ENCODE results near the gene ZNF606. TPM values are rescaled to one million over a fixed set of nuclear protein-coding genes. Genes with fewer than 3 reads are reported as not detected.

ZNF606 gene
- total and polyA plus RNA-seq, 8 donors = 1.2 to 35.2 (median 6.6) TPM

GRCh38 chr19:58024661-58025060, 22.0 kb upstream of the ZNF606 start:
- Histone ChIP-seq H3K27me3 (no peaks in the 10 kb centered on the region), H3K4me1 (no peaks in the 10 kb centered on the region), H3K27ac (no peak overlapping the region), H3K36me3 (no peaks in the 10 kb centered on the region), H3K9me3 (peaks cover 0 to 84% (median 56%) of the 10 kb centered on the region in 4 donors), H3K4me3 (no peak overlapping the region)
- TF ChIP-seq POLR2AphosphoS5 (IDR thresholded peaks at IDR 0.05) (no peak), EP300 (IDR thresholded peaks at IDR 0.05) (no peak), POLR2A (IDR thresholded peaks at IDR 0.05) (no peak)
- TF ChIP-seq, protein P1, sequence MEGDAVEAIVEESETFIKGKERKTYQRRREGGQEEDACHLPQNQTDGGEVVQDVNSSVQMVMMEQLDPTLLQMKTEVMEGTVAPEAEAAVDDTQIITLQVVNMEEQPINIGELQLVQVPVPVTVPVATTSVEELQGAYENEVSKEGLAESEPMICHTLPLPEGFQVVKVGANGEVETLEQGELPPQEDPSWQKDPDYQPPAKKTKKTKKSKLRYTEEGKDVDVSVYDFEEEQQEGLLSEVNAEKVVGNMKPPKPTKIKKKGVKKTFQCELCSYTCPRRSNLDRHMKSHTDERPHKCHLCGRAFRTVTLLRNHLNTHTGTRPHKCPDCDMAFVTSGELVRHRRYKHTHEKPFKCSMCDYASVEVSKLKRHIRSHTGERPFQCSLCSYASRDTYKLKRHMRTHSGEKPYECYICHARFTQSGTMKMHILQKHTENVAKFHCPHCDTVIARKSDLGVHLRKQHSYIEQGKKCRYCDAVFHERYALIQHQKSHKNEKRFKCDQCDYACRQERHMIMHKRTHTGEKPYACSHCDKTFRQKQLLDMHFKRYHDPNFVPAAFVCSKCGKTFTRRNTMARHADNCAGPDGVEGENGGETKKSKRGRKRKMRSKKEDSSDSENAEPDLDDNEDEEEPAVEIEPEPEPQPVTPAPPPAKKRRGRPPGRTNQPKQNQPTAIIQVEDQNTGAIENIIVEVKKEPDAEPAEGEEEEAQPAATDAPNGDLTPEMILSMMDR (IDR thresholded peaks at IDR 0.05) = no peak
- no peak for DNase-seq
- intact Hi-C loops (cut with DNase I; ENCODE audit: low total_unique reads) = no loop called here
- WGBS, 5 donors = 88 to 95% (median 91%) methylated on average over 10 to 12 of the region's 12 CpGs

DNA sequence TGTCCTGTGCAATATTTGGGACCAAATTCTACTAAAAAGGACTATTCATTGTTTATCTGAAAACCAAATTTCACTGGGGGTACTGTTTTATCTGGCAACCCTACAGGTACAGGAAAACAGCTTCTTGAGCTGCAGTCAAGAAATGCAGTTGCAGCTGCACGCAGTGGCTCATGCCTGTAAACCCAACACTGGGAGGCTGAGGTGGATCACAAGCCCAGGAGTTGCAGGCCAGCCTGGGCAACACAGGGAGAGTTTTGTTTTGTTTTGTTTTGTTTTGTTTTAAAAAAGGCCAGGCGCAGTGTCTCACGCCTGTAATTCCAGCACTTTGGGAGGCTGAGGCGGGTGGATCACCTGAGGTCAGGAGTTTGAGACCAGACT, 19.7 kb upstream of the ZNF606 start:
- intact Hi-C loops (cut with DNase I; ENCODE audit: low total_unique reads) = no loop called here
- H3K27ac ChIP-seq = no peak overlapping the region
- H3K4me3 ChIP-seq = no peak overlapping the region
- no peaks in the 10 kb centered on the region for H3K36me3 ChIP-seq
- no peaks in the 10 kb centered on the region for H3K4me1 ChIP-seq
- H3K9me3 ChIP-seq = peaks cover 0 to 80% (median 51%) of the 10 kb centered on the region in 4 donors
- no peak for DNase-seq
- 67 to 84% (median 77%) methylated on average over 4 of the region's 4 CpGs for WGBS, 5 donors
- H3K27me3 ChIP-seq = no peaks in the 10 kb centered on the region
- TF ChIP-seq, protein P1 (IDR thresholded peaks at IDR 0.05) = peak in 1 of 7 experiments; percentile 6
- no peak for TF ChIP-seq POLR2A (IDR thresholded peaks at IDR 0.05)
- TF ChIP-seq POLR2AphosphoS5 (IDR thresholded peaks at IDR 0.05) = no peak

GRCh38 chr19:58021541-58022282, 19.1 kb upstream of the ZNF606 start:
- WGBS, 5 donors = 54 to 59% (median 56%) methylated on average over 30 of the region's 30 CpGs
- no peaks in the 10 kb centered on the region for H3K4me1 ChIP-seq
- peaks cover 0 to 85% (median 54%) of the 10 kb centered on the region in 4 donors for H3K9me3 ChIP-seq
- TF ChIP-seq, protein P1 (IDR thresholded peaks at IDR 0.05) = peak in 4 of 7 experiments; percentile 26 to 53 (median 36)
- TF ChIP-seq EP300 (IDR thresholded peaks at IDR 0.05) (no peak), POLR2AphosphoS5 (IDR thresholded peaks at IDR 0.05) (peak in 1 of 3 donors; percentile 35)
- no peaks in the 10 kb centered on the region for H3K27me3 ChIP-seq
- no peak overlapping the region for H3K27ac ChIP-seq
- H3K36me3 ChIP-seq = no peaks in the 10 kb centered on the region
- DNase-seq = peak in 1 of 2 donors; percentile 92
- no peak overlapping the region for H3K4me3 ChIP-seq
- intact Hi-C loops (cut with DNase I; ENCODE audit: low total_unique reads) = no loop called here

DNA sequence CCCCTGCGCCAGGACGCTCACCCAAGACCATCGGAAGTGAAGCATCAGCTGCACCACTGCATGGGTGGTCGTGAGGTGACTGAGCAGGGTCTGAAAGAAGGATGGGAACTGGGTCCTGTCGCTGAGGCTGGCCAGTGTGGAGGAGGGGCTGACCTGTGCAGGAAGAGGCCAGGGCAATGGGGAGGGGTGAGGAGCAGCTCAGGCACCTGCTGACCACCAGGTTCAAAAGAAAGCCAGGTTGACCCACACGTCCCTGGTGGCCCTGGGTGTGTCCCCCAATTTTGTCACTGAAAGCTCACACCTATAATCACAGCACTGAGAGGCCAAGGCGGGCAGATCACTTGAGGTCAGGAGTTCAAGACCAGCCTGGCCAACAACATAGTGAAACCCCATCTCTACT, 17.5 kb upstream of the ZNF606 start:
- no peak for TF ChIP-seq POLR2AphosphoS5 (IDR thresholded peaks at IDR 0.05)
- TF ChIP-seq, protein P1 (IDR thresholded peaks at IDR 0.05) = no peak
- TF ChIP-seq POLR2A (IDR thresholded peaks at IDR 0.05) = no peak
- TF ChIP-seq EP300 (IDR thresholded peaks at IDR 0.05) = no peak
- DNase-seq = no peak
- H3K36me3 ChIP-seq = no peaks in the 10 kb centered on the region
- H3K4me3 ChIP-seq = no peak overlapping the region
- intact Hi-C loops (cut with DNase I; ENCODE audit: low total_unique reads) = no loop called here
- H3K9me3 ChIP-seq = peaks cover 0 to 86% (median 54%) of the 10 kb centered on the region in 4 donors
- no peak overlapping the region for H3K27ac ChIP-seq
- no peaks in the 10 kb centered on the region for H3K27me3 ChIP-seq
- 67 to 77% (median 70%) methylated on average over 7 of the region's 7 CpGs for WGBS, 5 donors
- H3K4me1 ChIP-seq = no peaks in the 10 kb centered on the region
